Transverse colon (tissue), 4 donors: ENCODE data around the gene SUPT4H1. TPM values are rescaled to one million over a fixed set of nuclear protein-coding genes. Genes with fewer than 3 reads are reported as not detected.

ENCODE experiments used
- DNase-seq: peaks from one replicate; pipeline ENCODE4 v3.0.0-alpha.2; 2019
- H3K27ac ChIP-seq, 4 donors: fragments of 200-600 bp; sonication (generic); 2 replicates each; pipeline ENCODE4 v1.5.1; 2016 to 2018; ENCODE audit warnings: inconsistent platforms in 4 of 4
- H3K27me3 ChIP-seq: fragments of 200-600 bp; sonication (generic); 2 replicates; pipeline ENCODE4 v1.5.1; 2017; ENCODE audit warnings: inconsistent platforms
- H3K36me3 ChIP-seq, 4 donors: fragments of 200-600 bp; sonication (generic); 2 replicates each; pipeline ENCODE4 v1.5.1; 2017 to 2019; ENCODE audit warnings: inconsistent platforms in 4 of 4
- H3K4me1 ChIP-seq, 4 donors: fragments of 200-600 bp; sonication (generic); 2 replicates each; pipeline ENCODE4 v1.5.1; 2017 to 2020; ENCODE audit warnings: inconsistent platforms in 4 of 4
- H3K4me3 ChIP-seq, 4 donors: fragments of 200-600 bp; sonication (generic); 1 replicate in 1 of 4; 2 replicates in 3 of 4; pipeline versions ENCODE4 v1.5.1 to v1.6.1; 2017 to 2019; ENCODE audit warnings: inconsistent platforms in 4 of 4
- H3K9me3 ChIP-seq, 2 donors: fragments of 200-600 bp; sonication (generic); 2 replicates each; pipeline ENCODE4 v1.5.1; 2017 to 2019; ENCODE audit warnings: inconsistent platforms in 2 of 2
- EP300 ChIP-seq: sonication (generic); formaldehyde crosslinking; IDR thresholded peaks from one replicate; pipeline ENCODE4 v1.6.1; 2017; ENCODE audit warnings: antibody characterized with exemption, low read depth
- POLR2A ChIP-seq: fragments of 450-650 bp; IDR thresholded peaks from one replicate; pipeline ENCODE4 v1.6.1; 2016; ENCODE audit warnings: antibody characterized with exemption, mild to moderate bottlenecking, moderate library complexity
- POLR2AphosphoS5 ChIP-seq, 3 donors: sonication (generic); formaldehyde crosslinking; IDR thresholded peaks; one replicate each; pipeline ENCODE4 v1.6.1; 2016; ENCODE audit warnings: antibody characterized with exemption in 3 of 3
- WGBS, 2 donors: methylation state at CpG; one replicate each; pipeline ENCODE4 v1.1.5; 2018; ENCODE audit warnings: low coverage in 1 of 2; 5-methylcytosine and 5-hydroxymethylcytosine counted together
- in situ Hi-C, 4 donors: fragments of 200-750 bp; cut with MboI; loops; one replicate each; pipeline versions ENCODE4 v1.15.0 to v1.15.1; 2017; ENCODE audit warnings: low sequenced_read_pairs in 3 of 4, low pct_ligation_motif_present in 1 of 4, low pct_unique_long_range_greater_than_20kb in 1 of 4
- intact Hi-C: fragments of 100-400 bp; cut with DNase I; formaldehyde crosslinking; loops from one replicate; pipeline ENCODE4 v1.15.1; 2023; ENCODE audit warnings: low total_unique reads
- total RNA-seq, 4 donors: library from RNA; depleted of rRNA; stranded (reverse); fragments of >200 nt; gene quantifications; one replicate each; pipeline ENCODE4 v1.1.0, GENCODE V29; 2016
- TF ChIP-seq, protein P1 (sequence below), 5 experiments: fragments of 200-600 bp in 3 of 5; fragments of 450-650 bp in 2 of 5; sonication (generic) in 3 of 5; IDR thresholded peaks; 1 replicate in 2 of 5; 2 replicates in 3 of 5; pipeline ENCODE4 v1.5.1; 2016 to 2017; ENCODE audit warnings: antibody characterized with exemption in 5 of 5, inconsistent platforms in 3 of 5, mild to moderate bottlenecking in 2 of 5, moderate library complexity in 1 of 5

Gene SUPT4H1
- total RNA-seq, 4 donors from 2014 or later: 12.0 to 66.3 (median 40.0) TPM

DNA sequence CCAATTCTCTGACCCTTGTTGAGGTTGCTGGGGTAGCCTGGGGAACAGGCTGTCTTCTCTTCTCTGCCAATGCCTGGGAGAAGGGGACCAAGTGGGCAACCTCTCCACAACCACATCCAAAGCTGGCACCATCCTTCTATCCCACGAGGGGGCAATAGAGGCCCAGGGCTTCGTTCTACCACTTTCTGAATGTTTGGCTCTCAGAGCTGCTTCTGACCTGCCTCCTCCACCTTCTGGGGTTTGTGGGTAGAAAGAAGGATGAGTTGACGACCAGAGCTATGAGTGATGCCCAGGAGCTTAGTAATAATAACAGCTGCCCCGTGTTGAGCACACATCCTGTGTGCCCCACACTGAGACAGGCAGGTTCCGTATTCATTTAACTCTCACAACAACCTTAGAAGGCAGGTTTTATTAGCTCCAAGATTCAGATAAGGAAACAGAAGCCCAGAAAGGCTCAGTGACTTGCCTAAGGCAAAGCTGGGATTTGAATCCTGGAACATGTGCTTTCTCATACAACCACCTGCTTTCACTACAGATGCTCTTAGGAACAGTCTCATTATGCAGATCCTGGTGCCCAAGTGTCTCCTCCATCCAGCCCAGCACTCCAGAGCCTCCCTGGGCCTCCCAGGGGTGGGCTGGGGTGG is 34.5 kb downstream of the SUPT4H1 start:
- in situ Hi-C loops: loop anchor here in 3 of 4 donors (5.0 to 10.0 kb wide), 3 partner anchors 97 to 130 kb away; partner anchors contain the start of gene RNF43 (in 1 of the 3)
- H3K4me1 ChIP-seq: peaks cover 0 to 7% (median 4%) of the 10 kb centered on the region in 4 donors
- TF ChIP-seq POLR2A: no peak
- TF ChIP-seq POLR2AphosphoS5 (IDR thresholded peaks at IDR 0.05): no peak
- no peak for TF ChIP-seq EP300
- TF ChIP-seq, protein P1, sequence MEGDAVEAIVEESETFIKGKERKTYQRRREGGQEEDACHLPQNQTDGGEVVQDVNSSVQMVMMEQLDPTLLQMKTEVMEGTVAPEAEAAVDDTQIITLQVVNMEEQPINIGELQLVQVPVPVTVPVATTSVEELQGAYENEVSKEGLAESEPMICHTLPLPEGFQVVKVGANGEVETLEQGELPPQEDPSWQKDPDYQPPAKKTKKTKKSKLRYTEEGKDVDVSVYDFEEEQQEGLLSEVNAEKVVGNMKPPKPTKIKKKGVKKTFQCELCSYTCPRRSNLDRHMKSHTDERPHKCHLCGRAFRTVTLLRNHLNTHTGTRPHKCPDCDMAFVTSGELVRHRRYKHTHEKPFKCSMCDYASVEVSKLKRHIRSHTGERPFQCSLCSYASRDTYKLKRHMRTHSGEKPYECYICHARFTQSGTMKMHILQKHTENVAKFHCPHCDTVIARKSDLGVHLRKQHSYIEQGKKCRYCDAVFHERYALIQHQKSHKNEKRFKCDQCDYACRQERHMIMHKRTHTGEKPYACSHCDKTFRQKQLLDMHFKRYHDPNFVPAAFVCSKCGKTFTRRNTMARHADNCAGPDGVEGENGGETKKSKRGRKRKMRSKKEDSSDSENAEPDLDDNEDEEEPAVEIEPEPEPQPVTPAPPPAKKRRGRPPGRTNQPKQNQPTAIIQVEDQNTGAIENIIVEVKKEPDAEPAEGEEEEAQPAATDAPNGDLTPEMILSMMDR (IDR thresholded peaks at IDR 0.05): peak; percentile 58 to 85 (median 73)
- intact Hi-C loops: no loop called here
- 8% methylated on average over 5 of the region's 5 CpGs; no CpG with 5 or more reads in 1 of the 2 donors for WGBS, 2 donors
- no peaks in the 10 kb centered on the region for H3K36me3 ChIP-seq
- H3K4me3 ChIP-seq: no peak overlapping the region
- DNase-seq: peak; percentile 69
- H3K27ac ChIP-seq: peak overlapping the region in 1 of 4 donors; percentile 26
- H3K9me3 ChIP-seq: no peaks in the 10 kb centered on the region
- no peaks in the 10 kb centered on the region for H3K27me3 ChIP-seq

DNA sequence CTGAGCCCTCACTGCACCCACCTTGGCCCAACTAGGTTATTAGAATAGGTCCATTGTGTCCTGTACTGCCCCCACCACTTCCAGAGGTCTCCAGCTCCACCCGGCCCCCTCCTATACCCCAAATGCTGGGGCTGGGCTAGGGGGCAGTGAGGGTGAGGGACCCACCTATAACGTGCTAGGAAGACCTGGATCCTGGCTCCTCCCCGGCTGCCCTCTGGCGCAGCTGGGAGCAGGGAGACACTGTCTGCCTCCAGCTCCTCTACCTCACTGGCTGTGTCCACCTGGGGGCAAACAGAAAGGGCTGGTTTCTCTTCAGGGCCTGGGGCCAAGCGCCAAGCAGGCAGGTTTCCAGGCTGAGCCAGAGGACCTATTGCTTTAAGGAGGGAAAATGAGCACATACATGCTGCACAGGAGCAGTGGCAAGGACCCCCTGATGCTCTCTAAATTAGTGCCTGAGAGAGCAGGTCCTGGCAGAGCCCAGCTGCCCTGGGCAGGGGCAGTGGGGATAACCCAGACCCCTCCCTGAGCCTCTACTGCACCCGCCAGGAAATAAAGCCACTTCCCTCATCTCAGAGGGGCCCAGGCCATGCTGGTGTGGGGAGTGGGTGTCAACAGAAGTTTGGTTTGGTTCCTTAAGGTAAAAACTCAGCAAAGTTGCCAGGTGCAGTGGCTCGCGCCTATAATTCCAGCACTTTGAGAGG is 35.6 kb downstream of the SUPT4H1 start:
- in situ Hi-C loops: loop anchor here in 3 of 4 donors (5.0 to 10.0 kb wide), 3 partner anchors 98 to 131 kb away; partner anchors contain the start of gene RNF43 (in 1 of the 3)

DNA sequence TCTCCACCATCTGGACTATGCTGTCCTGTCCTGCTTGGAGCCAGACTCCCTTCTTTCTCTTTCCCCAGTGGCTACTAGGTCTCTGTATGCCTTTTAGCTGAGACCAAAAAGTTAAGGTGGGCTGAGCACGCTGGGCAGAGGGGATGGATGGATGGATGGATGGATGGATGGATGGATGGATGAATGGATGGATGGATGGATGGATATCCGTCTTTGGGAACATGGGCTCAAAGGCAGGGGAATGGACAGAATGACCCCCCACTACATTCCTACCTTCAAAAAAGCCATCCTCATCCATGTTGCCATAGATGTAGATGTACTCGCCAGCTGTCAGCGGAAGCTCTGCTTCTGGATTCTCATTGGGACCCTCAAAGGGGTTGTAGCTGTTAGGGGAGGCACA is 36.3 kb downstream of the SUPT4H1 start:
- in situ Hi-C loops: loop anchor here in 3 of 4 donors (5.0 to 10.0 kb wide), 3 partner anchors 99 to 132 kb away; partner anchors contain the start of gene RNF43 (in 1 of the 3)
- 80 to 94% methylated on average over 1 to 4 of the region's 4 CpGs for WGBS, 2 donors
- DNase-seq: no peak

More for the DNA sequence above, 35.6 kb downstream of the SUPT4H1 start:
- DNase-seq: no peak
- intact Hi-C loops: no loop called here
- Histone ChIP-seq H3K36me3 (no peaks in the 10 kb centered on the region), H3K27me3 (no peaks in the 10 kb centered on the region), H3K4me1 (peaks cover 0 to 7% (median 4%) of the 10 kb centered on the region in 4 donors), H3K27ac (no peak overlapping the region), H3K4me3 (no peak overlapping the region), H3K9me3 (no peaks in the 10 kb centered on the region)
- WGBS, 2 donors: 85 to 90% methylated on average over 2 to 8 of the region's 8 CpGs
- TF ChIP-seq EP300: no peak
- TF ChIP-seq POLR2A: no peak

DNA sequence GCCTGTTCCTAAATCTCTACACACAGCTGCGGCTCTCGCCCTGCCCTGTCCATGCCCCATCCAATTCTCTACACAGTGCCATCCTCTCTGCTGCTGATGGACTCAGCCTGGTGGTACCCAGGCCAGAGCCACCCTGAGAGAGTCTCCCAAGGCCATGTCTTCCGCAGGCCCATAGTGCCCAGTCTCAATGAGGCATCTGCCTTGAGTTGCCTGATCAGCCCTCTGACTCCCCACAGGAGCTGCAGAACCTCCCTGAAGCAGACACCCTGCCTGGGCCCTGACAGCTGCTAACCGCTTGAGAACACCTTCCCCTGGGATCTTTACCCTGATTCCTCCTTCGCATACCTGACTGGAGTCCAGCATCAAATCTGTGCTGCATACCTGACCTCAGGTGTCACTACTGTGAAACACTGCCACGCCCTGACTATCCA is 36.7 kb downstream of the SUPT4H1 start:
- no peak for DNase-seq
- intact Hi-C loops: no loop called here
- in situ Hi-C loops: loop anchor here in 3 of 4 donors (5.0 to 10.0 kb wide), 3 partner anchors 100 to 132 kb away; partner anchors contain the start of gene RNF43 (in 1 of the 3)

More for the DNA sequence above, 36.3 kb downstream of the SUPT4H1 start:
- Histone ChIP-seq H3K27me3 (no peaks in the 10 kb centered on the region), H3K4me3 (no peak overlapping the region), H3K36me3 (no peaks in the 10 kb centered on the region), H3K27ac (no peak overlapping the region), H3K4me1 (peaks cover 0 to 7% (median 4%) of the 10 kb centered on the region in 4 donors), H3K9me3 (no peaks in the 10 kb centered on the region)
- no peak for TF ChIP-seq EP300
- no peak for TF ChIP-seq POLR2AphosphoS5 (IDR thresholded peaks at IDR 0.05)
- TF ChIP-seq POLR2A: no peak
- TF ChIP-seq, protein P1 (IDR thresholded peaks at IDR 0.05): no peak
- intact Hi-C loops: no loop called here

More for the DNA sequence above, 36.7 kb downstream of the SUPT4H1 start:
- WGBS, 2 donors: 90% methylated on average over 6 of the region's 6 CpGs; no CpG with 5 or more reads in 1 of the 2 donors
- no peak for TF ChIP-seq EP300
- no peak for TF ChIP-seq POLR2A
- TF ChIP-seq, protein P1 (IDR thresholded peaks at IDR 0.05): no peak
- TF ChIP-seq POLR2AphosphoS5 (IDR thresholded peaks at IDR 0.05): no peak
- H3K27ac ChIP-seq: no peak overlapping the region
- no peaks in the 10 kb centered on the region for H3K9me3 ChIP-seq
- H3K4me3 ChIP-seq: no peak overlapping the region
- no peaks in the 10 kb centered on the region for H3K36me3 ChIP-seq
- no peaks in the 10 kb centered on the region for H3K27me3 ChIP-seq
- H3K4me1 ChIP-seq: peaks cover 0 to 7% (median 4%) of the 10 kb centered on the region in 4 donors
